Esophagus squamous epithelium (tissue), 5 donors: Measurements from ENCODE around the gene RTN3. TPM values are rescaled to one million over a fixed set of nuclear protein-coding genes. Genes with fewer than 3 reads are reported as not detected.

ENCODE experiments used
- DNase-seq: peaks from one replicate; lab custom pipeline; 2025; lab: John Stamatoyannopoulos, UW
- H3K27ac ChIP-seq, 4 donors: fragments of 200-600 bp; sonication (generic); one replicate each; pipeline ENCODE4 v1.5.1; 2016 to 2019; ENCODE audit warnings: mild to moderate bottlenecking in 1 of 4
- H3K27me3 ChIP-seq, 4 donors: fragments of 200-600 bp; sonication (generic); 1 replicate in 3 of 4; 2 replicates in 1 of 4; pipeline versions ENCODE4 v1.5.1 to v1.6.0; 2017 to 2021; ENCODE audit warnings: antibody characterized with exemption in 1 of 4
- H3K36me3 ChIP-seq, 3 donors: fragments of 200-600 bp; sonication (generic); one replicate each; pipeline ENCODE4 v1.5.1; 2016 to 2019
- H3K4me1 ChIP-seq, 3 donors: fragments of 200-600 bp; sonication (generic); one replicate each; pipeline ENCODE4 v1.5.1; 2017 to 2019
- H3K4me3 ChIP-seq, 4 donors: fragments of 200-600 bp; sonication (generic); 1 replicate in 3 of 4; 2 replicates in 1 of 4; pipeline ENCODE4 v1.5.1; 2016 to 2019; ENCODE audit warnings: mild to moderate bottlenecking in 2 of 4, moderate library complexity in 1 of 4
- H3K9me3 ChIP-seq, 3 donors: fragments of 200-600 bp; sonication (generic); one replicate each; pipeline ENCODE4 v1.5.1; 2016 to 2019
- POLR2A ChIP-seq, 4 donors: fragments of 450-650 bp; IDR thresholded peaks; one replicate each; pipeline ENCODE4 v1.6.1; 2017; ENCODE audit warnings: antibody characterized with exemption in 4 of 4, mild to moderate bottlenecking in 4 of 4, moderate library complexity in 3 of 4
- WGBS, 2 donors: methylation state at CpG; one replicate each; pipeline ENCODE4 v1.1.5; 2018; 5-methylcytosine and 5-hydroxymethylcytosine counted together
- intact Hi-C: fragments of 100-400 bp; cut with DNase I; formaldehyde crosslinking; loops from one replicate; pipeline ENCODE4 v1.15.0; 2022
- total RNA-seq, 4 donors: library from RNA; depleted of rRNA; stranded (reverse); fragments of >200 nt; gene quantifications; one replicate each; pipeline ENCODE4 v1.1.0, GENCODE V29; 2016
- TF ChIP-seq, protein P1 (sequence below), 6 experiments: fragments of 450-650 bp in 4 of 6; fragments of 200-600 bp in 2 of 6; sonication (generic) in 2 of 6; IDR thresholded peaks; one replicate each; pipeline ENCODE4 v1.5.1; 2016 to 2019; ENCODE audit warnings: antibody characterized with exemption in 6 of 6, mild to moderate bottlenecking in 4 of 6, moderate library complexity in 4 of 6
- donor health status: DM: yes; HTN: yes; CAD: no.

The RTN3 gene
- total RNA-seq, 4 donors from 2014 or later = 48.0 to 78.3 (median 58.4) TPM

DNA sequence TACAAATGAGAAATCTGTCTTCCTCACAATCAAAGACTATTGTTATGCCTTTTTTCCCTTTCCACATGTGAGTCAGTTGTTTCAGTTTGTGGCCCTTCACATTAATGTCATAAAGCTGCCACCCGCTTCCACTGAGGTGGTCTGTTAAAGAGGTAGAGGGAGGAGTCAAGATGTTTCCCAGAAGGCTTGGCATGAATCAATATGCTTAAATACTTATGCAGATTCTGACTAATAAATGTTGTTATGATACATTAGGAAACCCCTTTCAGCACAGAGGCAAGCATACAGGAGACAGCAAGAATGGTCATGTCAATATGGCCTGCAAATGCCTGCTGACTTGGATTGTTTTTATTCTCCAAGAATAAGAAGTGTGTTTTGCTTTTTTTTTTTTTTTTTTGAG, 6.5 kb downstream of the RTN3 start:
- H3K27ac ChIP-seq = peak overlapping the region in 2 of 4 donors; percentile 34 to 38
- 30 to 50% methylated on average over 1 of the region's 1 CpG for WGBS, 2 donors
- no peak overlapping the region for H3K4me3 ChIP-seq
- no peaks in the 10 kb centered on the region for H3K36me3 ChIP-seq
- DNase-seq = no peak
- H3K9me3 ChIP-seq = no peaks in the 10 kb centered on the region
- TF ChIP-seq POLR2A (IDR thresholded peaks at IDR 0.05) = no peak
- TF ChIP-seq, protein P1, sequence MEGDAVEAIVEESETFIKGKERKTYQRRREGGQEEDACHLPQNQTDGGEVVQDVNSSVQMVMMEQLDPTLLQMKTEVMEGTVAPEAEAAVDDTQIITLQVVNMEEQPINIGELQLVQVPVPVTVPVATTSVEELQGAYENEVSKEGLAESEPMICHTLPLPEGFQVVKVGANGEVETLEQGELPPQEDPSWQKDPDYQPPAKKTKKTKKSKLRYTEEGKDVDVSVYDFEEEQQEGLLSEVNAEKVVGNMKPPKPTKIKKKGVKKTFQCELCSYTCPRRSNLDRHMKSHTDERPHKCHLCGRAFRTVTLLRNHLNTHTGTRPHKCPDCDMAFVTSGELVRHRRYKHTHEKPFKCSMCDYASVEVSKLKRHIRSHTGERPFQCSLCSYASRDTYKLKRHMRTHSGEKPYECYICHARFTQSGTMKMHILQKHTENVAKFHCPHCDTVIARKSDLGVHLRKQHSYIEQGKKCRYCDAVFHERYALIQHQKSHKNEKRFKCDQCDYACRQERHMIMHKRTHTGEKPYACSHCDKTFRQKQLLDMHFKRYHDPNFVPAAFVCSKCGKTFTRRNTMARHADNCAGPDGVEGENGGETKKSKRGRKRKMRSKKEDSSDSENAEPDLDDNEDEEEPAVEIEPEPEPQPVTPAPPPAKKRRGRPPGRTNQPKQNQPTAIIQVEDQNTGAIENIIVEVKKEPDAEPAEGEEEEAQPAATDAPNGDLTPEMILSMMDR (IDR thresholded peaks at IDR 0.05) = no peak
- H3K27me3 ChIP-seq = no peaks in the 10 kb centered on the region
- peaks cover 9 to 82% (median 29%) of the 10 kb centered on the region in 3 donors for H3K4me1 ChIP-seq
- intact Hi-C loops = loop anchor here (10.0 kb wide), 1 partner anchor 47 kb away; no protein-coding TSS in a partner anchor

DNA sequence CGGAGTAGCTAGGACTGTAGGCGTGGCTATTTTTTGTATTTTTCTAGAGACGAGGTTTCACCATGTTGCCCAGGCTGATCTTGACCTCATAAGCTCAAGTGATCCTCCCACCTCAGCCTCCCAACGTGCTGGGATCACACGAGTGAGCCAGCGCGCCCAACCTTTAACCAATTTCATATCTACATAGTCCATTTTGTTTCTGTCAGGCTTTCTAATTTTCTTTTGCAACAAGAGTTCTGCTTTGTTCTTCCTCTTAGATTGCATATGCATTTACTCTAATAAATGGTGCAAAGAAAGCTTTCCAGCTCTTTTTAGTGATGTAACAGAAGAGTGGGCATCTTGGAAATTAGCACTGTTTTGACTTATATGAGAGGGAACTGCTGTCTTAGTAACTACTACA, 13.3 kb downstream of the RTN3 start:
- Histone ChIP-seq H3K9me3 (no peaks in the 10 kb centered on the region), H3K4me1 (peaks cover 0 to 38% (median 17%) of the 10 kb centered on the region in 3 donors), H3K27me3 (no peaks in the 10 kb centered on the region), H3K27ac (no peak overlapping the region), H3K4me3 (no peak overlapping the region), H3K36me3 (no peaks in the 10 kb centered on the region)
- intact Hi-C loops = no loop called here
- no peak for DNase-seq
- WGBS, 2 donors = 83 to 92% methylated on average over 7 of the region's 7 CpGs
- TF ChIP-seq, protein P1 (IDR thresholded peaks at IDR 0.05) = no peak
- no peak for TF ChIP-seq POLR2A (IDR thresholded peaks at IDR 0.05)

DNA sequence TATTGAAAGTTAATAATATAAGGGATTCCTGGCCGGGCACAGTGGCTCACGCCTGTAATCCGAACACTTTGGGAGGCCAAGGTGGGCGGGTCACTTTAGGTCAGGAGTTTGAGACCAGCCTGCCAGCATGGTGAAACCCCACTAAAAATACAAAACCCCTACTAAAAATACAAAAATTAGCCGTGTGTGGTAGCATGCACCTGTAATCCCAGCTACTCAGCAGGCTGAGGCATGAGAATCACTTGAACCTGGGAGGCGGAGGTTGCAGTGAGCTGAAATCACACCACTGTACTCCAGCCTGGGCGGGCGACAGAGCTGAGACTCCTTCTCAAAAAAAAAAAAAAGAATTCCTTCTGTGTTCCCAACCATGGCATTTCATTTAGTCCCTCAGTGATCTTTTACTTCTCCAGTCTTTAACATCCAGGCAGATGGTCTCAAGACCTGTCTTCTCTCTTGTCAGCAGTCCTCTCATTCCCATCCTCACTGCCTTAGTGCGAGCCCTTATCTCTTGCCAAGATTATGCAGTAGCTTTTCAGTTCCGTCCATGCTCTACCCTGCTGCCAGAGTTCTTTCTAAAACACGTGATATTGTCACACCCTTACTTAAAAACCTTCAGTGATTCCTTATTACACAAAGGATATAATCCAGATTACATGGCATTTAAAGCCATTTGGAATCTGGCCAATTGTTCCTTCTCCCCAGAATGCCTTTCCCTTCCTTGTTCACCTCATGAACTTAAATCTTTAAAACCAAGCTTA, 17.9 kb downstream of the RTN3 start:
- intact Hi-C loops = no loop called here
- 47 to 48% methylated on average over 10 to 11 of the region's 11 CpGs for WGBS, 2 donors

DNA sequence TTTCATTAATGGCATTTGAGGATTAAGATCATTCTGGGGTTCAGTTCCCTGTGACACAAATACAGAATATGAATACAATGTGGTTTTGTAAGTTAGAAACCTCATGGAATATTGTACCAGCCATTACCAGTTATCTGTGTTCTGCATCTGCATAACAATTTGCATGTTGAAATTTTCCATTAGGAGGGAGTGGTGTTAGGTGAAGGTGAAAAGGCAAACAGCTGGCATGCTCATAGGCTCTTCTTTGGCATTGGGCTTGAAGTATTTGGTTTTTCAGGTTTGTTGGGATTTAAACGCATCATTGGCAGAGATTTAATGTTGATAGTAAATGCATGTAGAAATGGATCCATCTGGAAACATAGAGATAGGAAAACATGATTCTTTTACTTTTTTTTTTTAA, 18.6 kb downstream of the RTN3 start:
- intact Hi-C loops = no loop called here
- H3K4me3 ChIP-seq = no peak overlapping the region
- H3K27ac ChIP-seq = peak overlapping the region; percentile 39 to 82 (median 66)
- TF ChIP-seq, protein P1 (IDR thresholded peaks at IDR 0.05) = no peak
- no peak for TF ChIP-seq POLR2A (IDR thresholded peaks at IDR 0.05)
- H3K36me3 ChIP-seq = no peaks in the 10 kb centered on the region
- H3K9me3 ChIP-seq = no peaks in the 10 kb centered on the region
- no peaks in the 10 kb centered on the region for H3K27me3 ChIP-seq
- WGBS, 2 donors = 38 to 50% methylated on average over 1 of the region's 1 CpG
- H3K4me1 ChIP-seq = peaks cover 5 to 31% (median 26%) of the 10 kb centered on the region in 3 donors
- no peak for DNase-seq

More for the DNA sequence above, 17.9 kb downstream of the RTN3 start:
- H3K4me3 ChIP-seq = no peak overlapping the region
- no peak for DNase-seq
- H3K9me3 ChIP-seq = no peaks in the 10 kb centered on the region
- H3K4me1 ChIP-seq = peaks cover 5 to 31% (median 26%) of the 10 kb centered on the region in 3 donors
- H3K27me3 ChIP-seq = no peaks in the 10 kb centered on the region
- no peak for TF ChIP-seq POLR2A (IDR thresholded peaks at IDR 0.05)
- TF ChIP-seq, protein P1 (IDR thresholded peaks at IDR 0.05) = no peak
- H3K27ac ChIP-seq = peak overlapping the region; percentile 39 to 82 (median 66)
- H3K36me3 ChIP-seq = no peaks in the 10 kb centered on the region

DNA sequence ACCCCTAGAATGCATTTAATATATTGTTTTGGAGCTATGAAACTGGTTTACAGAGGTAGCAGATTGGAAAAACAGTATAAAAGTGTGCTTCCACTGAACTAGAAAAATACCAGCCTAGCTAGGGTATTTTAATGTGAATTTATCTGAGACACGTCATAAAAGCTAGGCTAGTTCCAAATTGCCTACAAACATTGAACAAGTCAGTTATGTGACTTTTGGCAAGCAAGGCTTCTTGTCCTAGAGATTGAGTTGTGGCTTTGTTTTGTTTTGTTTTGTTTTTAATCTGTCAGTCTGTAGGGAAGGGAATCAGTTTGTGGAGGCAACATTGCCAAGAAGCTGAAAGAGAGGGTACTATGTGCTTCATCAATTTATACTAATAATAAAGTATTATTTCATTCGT, 24.2 kb downstream of the RTN3 start:
- Histone ChIP-seq H3K36me3 (no peaks in the 10 kb centered on the region), H3K4me3 (no peak overlapping the region), H3K27me3 (no peaks in the 10 kb centered on the region), H3K4me1 (peaks cover 1 to 19% (median 9%) of the 10 kb centered on the region in 3 donors), H3K9me3 (no peaks in the 10 kb centered on the region), H3K27ac (no peak overlapping the region)
- TF ChIP-seq POLR2A (IDR thresholded peaks at IDR 0.05) = no peak
- TF ChIP-seq, protein P1 (IDR thresholded peaks at IDR 0.05) = no peak
- WGBS, 2 donors = 42 to 43% methylated on average over 2 of the region's 2 CpGs
- DNase-seq = no peak
- intact Hi-C loops = no loop called here
